Glutamatergic neuron (in vitro differentiated cells): ENCODE data around the gene AUTS2. TPM values are rescaled to one million over a fixed set of nuclear protein-coding genes. Genes with fewer than 3 reads are reported as not detected.

Source experiments
- DNase-seq: peaks from one replicate; pipeline ENCODE4 v3.0.0; 2022
- H3K27ac Mint-ChIP-seq: one replicate; pipeline ENCODE4 v1.8.0; 2020; ENCODE audit warnings: mild to moderate bottlenecking, mixed read lengths, inconsistent platforms; ENCODE audit not compliant: unreplicated experiment
- H3K27me3 Mint-ChIP-seq: one replicate; pipeline ENCODE4 v1.8.0; 2020; ENCODE audit warnings: mild to moderate bottlenecking, moderate library complexity, mixed read lengths, inconsistent platforms; ENCODE audit not compliant: unreplicated experiment
- H3K36me3 Mint-ChIP-seq: one replicate; pipeline ENCODE4 v1.8.0; 2020; ENCODE audit warnings: mild to moderate bottlenecking, mixed read lengths, inconsistent platforms; ENCODE audit not compliant: unreplicated experiment
- H3K4me1 Mint-ChIP-seq: one replicate; pipeline ENCODE4 v1.8.0; 2020; ENCODE audit warnings: mild to moderate bottlenecking, low read depth, mixed read lengths, inconsistent platforms; ENCODE audit not compliant: unreplicated experiment
- H3K4me3 Mint-ChIP-seq: one replicate; pipeline ENCODE4 v1.8.0; 2020; ENCODE audit warnings: mild to moderate bottlenecking, mixed read lengths, inconsistent platforms; ENCODE audit not compliant: unreplicated experiment
- H3K9me3 Mint-ChIP-seq: one replicate; pipeline ENCODE4 v1.8.0; 2020; ENCODE audit warnings: mild to moderate bottlenecking, moderate library complexity, mixed read lengths, inconsistent platforms; ENCODE audit not compliant: unreplicated experiment
- CTCF ChIP-seq: fragments of 200-600 bp; sonication (generic); IDR thresholded peaks from one replicate; pipeline ENCODE4 v1.5.0; 2021; ENCODE audit not compliant: partially characterized antibody, unreplicated experiment
- total RNA-seq: library from RNA; stranded (reverse); fragmentation: NEBNext Ultra II Directional; extraction: Animal tissue kit (Norgen Biotek cat#: 25700); gene quantifications from one replicate; pipeline ENCODE4 v1.2.1, GENCODE V29; 2021; ENCODE audit not compliant: unreplicated experiment

Gene AUTS2
- total RNA-seq, 1 donor from 2014 or later, result 300 TPM

- Mint-ChIP-seq H3K27me3 (peaks cover 8% of the 10 kb centered on the region), H3K27ac (no peak overlapping the region), H3K9me3 (peaks cover 8% of the 10 kb centered on the region), H3K4me1 (peaks cover 62% of the 10 kb centered on the region), H3K4me3 (no peak overlapping the region), H3K36me3 (no peaks in the 10 kb centered on the region)
- no peak for TF ChIP-seq CTCF
- no peak for DNase-seq
Observed at GRCh38 chr7:70580161-70580560, 981.9 kb downstream of the AUTS2 start.

- Mint-ChIP-seq H3K4me3 (peak overlapping the region; percentile 52), H3K27ac (peak overlapping the region; percentile 59), H3K36me3 (no peaks in the 10 kb centered on the region), H3K4me1 (peaks cover 56% of the 10 kb centered on the region), H3K9me3 (peaks cover 6% of the 10 kb centered on the region), H3K27me3 (peaks cover 1% of the 10 kb centered on the region)
- DNase-seq, result peak; percentile 61
- TF ChIP-seq CTCF, result no peak
Observed at GRCh38 chr7:70582927-70583895, 984.9 kb downstream of the AUTS2 start.

GRCh38 chr7:70583965-70584883 is 985.9 kb downstream of the AUTS2 start:
- Mint-ChIP-seq H3K36me3 (no peaks in the 10 kb centered on the region), H3K27me3 (peaks cover 1% of the 10 kb centered on the region), H3K9me3 (peaks cover 6% of the 10 kb centered on the region), H3K4me3 (peak overlapping the region; percentile 66), H3K4me1 (peaks cover 61% of the 10 kb centered on the region), H3K27ac (peak overlapping the region; percentile 59)
- TF ChIP-seq CTCF, result no peak
- DNase-seq, result peak; percentile 27

- no peak for TF ChIP-seq CTCF
- peak; percentile 31 for DNase-seq
- H3K27me3 Mint-ChIP-seq, result peaks cover 1% of the 10 kb centered on the region
- H3K27ac Mint-ChIP-seq, result no peak overlapping the region
- H3K9me3 Mint-ChIP-seq, result peaks cover 6% of the 10 kb centered on the region
- peaks cover 59% of the 10 kb centered on the region for H3K4me1 Mint-ChIP-seq
- H3K36me3 Mint-ChIP-seq, result no peaks in the 10 kb centered on the region
- H3K4me3 Mint-ChIP-seq, result no peak overlapping the region
Observed at GRCh38 chr7:70585071-70585470, 986.8 kb downstream of the AUTS2 start.
